Fibroblast of peridontal ligament (primary cell): ENCODE measurements around the gene NQO1.
A peak's percentile ranks its signal among the peaks of the same experiment; 100 is the strongest.
"Not testable (repeated sequence)": the region's sequence is repeated elsewhere in the genome, so short reads cannot be mapped to it uniquely, and the experiment has no call there.

Experiments
- DNase-seq: peaks from one replicate; pipeline ENCODE4 v3.0.0-alpha.2; 2010; ENCODE audit errors: extremely low read depth

NQO1 gene

GRCh38 chr16:69741951-69742904, 15.9 kb upstream of the NQO1 start:
- peak; percentile 15 for DNase-seq

GRCh38 chr16:69741519-69741918, 15.2 kb upstream of the NQO1 start:
- no peak for DNase-seq

DNA sequence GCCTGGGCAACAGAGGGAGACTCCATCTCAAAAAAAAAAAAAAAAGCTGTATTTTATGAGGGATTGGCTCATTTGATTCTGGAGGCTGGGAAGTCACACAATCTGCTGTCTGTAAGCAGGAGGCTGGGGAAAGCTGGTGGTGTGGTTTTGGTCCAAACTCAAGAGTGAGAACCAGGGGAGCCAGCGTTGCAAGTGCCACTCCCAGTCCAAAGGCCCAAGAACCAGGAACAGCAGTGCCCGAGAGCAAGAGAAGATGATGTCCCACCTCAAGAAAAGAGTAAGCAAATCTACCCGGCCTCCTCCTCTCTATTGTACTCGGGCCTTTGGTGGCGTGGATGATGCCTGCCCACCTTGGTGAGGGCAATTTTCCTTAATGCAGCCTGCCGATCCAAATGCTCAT, 5.7 kb upstream of the NQO1 start:
- no peak for DNase-seq

- not testable (repeated sequence) for DNase-seq
These were observed 4.9 kb upstream of the NQO1 start for GRCh38 chr16:69731280-69731679.

GRCh38 chr16:69729030-69729429, 2.7 kb upstream of the NQO1 start:
- DNase-seq, result not testable (repeated sequence)

- no peak for DNase-seq
These were observed 1.5 kb upstream of the NQO1 start for GRCh38 chr16:69727916-69728270.

DNA sequence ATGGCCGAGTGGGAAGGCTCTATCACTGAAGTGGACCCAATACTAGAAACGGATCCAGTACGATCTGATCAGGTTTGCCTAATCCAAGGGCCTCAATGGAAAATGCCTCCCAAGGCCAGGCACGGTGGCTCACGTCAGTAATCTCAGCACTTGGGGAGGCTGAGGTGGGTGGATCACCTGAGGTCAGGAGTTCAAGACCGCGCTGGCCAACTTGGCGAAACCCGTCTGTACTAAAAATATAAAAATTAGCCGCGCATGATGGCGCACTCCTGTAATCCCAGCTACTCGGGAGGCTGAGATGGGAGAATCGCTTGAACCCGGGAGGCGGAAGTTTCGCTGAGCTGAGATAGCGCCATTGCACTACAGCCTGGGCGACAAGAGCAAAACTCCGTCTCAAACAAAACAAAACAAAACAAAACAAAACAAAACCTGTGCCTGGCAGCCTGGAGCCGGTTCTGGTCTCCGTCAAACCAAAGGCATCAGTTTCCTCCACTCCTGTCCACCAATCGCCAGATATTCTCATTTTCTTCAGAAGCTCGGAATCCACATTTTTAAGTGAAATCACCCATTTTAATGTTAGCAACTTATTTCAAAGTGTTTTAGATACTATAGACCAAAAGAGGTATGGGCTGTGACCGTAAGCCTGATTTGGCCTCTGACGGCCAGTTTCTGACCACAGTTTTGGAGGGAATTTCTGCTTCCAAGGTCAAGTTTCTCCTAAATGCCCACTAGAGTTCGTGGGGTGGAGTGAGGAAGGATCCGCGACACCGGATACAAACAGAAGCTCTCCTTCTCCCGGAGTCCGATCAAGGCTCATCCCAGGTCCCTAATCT, 664 bp downstream of the NQO1 start:
- DNase-seq, result no peak

DNA sequence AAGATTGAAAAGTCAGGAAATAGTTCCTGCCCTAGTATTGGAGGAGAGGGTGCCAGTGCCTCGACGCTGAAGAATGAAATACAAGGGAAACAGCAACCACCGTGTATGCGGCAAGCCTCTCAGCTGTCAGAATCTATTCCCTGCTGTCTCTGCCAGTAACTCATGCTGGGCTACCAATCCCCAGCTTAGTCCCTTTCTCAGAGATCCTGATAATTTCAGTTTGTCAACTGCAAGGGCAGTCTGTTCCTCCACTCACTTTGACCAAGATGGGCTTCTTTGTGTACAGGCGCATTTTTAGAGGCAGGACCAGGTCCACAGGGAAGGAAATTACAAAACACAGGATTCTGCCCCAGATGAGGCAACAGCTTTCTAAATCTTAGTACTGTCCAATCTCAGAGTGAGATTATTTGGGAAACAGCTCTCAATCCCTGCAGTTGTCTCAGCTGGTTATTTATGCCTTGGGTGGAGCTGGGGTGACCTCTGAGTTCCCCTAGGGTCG, 1.3 kb downstream of the NQO1 start:
- peak; percentile 25 for DNase-seq

DNA sequence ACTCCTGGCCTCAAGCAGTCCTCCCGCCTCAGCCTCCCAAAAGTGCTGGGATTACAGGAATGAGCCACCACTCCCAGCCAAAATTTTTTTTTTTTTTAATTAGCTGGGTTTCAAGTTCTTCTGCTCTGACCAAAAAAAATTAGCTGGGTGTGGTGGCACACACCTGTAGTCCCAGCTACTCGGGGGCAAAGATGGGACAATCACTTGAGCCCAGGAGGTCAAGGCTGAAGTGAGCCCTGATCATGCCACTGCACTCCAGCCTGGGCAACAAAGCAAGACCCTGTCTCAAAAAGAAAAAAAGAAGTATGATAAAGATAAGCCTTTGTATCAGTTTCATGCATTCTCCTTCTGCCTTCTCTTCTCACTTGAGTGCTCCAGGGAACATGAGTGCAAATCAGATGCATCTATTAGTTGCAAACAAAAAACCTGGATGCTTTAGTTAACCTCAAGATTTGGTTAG, 1.9 kb downstream of the NQO1 start:
- DNase-seq, result no peak

GRCh38 chr16:69721441-69721957, 4.9 kb downstream of the NQO1 start:
- no peak for DNase-seq

DNA sequence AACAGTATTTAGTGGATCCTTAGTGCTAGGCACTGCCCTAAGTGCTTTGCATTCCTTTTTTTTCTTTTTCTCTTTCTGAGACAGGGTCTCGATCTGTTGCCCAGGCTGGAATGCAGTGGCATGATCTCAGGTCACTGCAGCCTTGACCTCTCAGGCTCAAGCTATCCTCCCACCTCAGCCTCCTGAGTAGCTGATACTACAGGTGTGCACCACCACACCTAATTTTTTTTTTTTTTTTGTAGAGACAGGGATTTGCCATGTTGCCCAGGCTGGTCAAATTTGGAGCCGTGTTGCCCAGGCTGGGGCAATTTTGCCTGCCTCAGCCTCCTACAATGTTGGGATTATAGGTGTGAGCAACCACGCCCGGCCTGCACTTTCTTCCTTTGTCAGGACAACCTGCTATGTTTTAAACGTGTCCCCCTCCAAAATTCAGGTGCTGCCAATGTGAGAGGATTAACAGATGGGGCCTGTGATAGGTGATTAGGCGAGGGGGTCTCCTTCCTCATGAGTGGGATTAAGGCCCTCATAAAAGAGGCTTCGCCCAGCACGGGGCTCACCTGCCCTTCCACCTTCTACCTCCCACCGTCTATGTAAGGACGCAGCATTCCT, 5.4 kb downstream of the NQO1 start:
- DNase-seq, result no peak

DNA sequence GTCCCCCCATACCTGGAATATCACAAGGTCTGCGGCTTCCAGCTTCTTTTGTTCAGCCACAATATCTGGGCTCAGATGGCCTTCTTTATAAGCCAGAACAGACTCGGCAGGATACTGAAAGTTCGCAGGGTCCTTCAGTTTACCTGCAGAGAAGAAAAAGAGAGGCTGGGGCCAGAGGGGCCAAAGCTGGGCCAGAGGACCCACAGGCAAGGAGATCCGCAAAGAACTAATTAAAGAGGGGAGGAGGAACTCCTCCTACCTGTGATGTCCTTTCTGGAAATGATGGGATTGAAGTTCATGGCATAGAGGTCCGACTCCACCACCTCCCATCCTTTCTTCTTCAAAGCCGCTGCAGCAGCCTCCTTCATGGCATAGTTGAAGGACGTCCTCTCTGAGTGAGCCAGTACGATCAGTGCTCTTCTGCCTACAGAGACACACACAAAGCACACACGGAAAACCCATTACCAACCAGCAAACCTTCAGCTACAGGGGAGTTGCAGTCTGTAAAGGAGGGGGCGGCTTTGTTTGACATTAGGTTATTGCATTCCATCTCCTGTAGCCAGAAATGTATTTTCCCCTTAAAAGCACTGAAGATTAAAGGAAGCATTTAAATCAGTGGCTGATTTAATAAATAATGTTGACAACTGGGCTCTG, 8.1 kb downstream of the NQO1 start:
- DNase-seq, result no peak

GRCh38 chr16:69717066-69717465, 9.3 kb downstream of the NQO1 start:
- DNase-seq, result no peak

- DNase-seq, result no peak
These were observed 13.3 kb downstream of the NQO1 start for GRCh38 chr16:69712914-69713581.

DNA sequence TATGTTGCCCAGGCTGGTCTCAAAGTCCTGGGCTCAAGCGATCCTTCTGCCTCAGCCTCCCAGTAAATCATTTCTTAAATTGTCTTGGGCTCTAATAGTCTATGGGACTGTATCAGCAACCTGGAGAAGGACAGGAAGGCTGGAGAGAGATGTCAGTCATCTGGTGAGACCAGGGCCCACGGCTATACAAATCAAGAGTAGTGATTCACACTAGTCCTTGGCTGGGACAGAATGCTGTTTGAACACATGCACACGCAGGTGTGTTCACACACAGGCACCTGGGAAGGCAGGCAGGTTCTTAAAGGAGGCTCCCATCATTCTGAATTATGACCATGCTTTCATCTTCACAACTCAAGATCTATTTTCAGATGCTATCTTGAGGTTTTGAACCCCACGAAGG, 14.1 kb downstream of the NQO1 start:
- no peak for DNase-seq

GRCh38 chr16:69711115-69711740, 15.1 kb downstream of the NQO1 start:
- peak; percentile 27 for DNase-seq

DNA sequence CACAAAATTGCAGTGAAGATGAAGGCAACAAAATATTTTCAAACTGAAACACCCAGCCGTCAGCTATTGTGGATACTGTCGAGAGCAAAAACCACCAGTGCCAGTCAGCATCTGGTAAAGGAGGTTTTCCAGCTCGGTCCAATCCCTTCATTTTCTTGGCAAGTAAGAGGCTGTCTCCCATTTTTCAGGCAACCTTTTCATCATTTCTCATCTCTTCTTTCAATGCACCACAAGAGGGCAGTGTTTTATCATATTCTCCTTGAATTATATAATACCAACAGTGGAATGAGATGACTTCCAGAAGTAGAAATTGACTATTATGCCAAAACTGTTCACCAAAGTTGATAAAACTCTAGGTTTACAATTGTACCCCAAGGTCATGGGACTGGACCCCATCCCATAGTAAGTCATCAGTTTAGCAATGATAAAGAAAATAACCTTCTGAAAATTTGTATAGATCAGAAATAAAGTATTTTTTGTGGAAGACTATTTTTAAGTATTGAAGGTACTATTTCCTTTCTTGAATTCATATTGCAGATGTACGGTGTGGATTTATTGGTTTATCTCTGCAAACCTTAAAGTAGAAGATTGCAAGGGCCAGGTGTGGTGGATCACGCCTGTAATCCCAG, 16.8 kb downstream of the NQO1 start:
- peak; percentile 86 for DNase-seq

DNA sequence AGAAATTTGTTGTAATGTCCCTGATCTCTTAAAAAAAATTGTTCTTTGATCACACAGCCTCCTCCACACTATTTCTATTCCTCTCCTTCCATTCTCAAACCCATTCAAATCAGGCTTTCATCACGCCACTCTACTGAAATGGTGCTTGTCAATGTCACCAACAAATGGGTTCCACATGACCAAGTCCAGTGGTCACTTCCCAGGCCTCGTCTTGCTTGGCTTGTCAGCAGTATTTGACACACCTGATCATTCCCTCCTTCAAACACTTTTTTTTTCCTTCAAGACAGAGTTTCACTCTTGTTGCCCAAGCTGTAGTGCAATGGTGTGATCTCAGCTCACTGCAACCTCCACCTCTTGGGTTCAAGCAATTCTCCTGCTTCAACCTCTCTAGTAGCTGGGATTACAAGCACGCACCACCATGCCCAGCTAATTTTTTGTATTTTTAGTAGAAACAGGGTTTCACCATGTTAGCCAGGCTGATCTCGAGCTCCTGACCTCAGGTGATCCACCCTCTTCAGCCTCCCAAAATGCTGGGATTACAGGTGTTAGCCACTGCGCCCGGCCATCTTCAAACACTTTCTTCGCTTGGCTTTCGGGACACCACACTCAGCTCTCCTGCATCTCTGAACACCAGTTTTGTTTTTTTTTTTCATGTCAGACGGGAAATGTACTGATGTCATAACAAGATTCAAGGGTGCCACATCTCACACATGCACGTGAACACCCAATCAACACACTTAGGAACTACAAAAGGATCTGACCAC, 18.3 kb downstream of the NQO1 start:
- DNase-seq, result no peak

DNA sequence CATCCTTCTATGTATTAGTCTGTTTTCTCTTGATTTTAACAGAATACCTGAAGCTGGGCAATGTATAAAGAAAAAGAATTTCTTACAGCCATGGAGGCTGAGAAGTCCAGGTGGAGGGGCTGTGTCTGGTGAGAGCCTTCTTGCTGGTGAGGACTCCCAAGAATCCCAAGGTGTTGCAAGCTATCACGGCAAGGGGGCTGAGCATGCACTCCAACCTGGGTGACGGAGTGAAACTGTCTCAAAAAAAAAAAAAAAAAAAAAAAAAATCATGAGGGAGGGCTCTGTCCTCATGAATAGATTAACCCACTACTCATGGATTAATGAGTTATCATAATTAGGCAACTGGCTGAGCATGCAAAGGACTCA, 19.4 kb downstream of the NQO1 start:
- no peak for DNase-seq
